Measurements from ENCODE around the gene CDH4. TPM values are rescaled to one million over a fixed set of nuclear protein-coding genes. Genes with fewer than 3 reads are reported as not detected.

The CDH4 gene
- total RNA-seq, 4 donors from 2014 or later, result under 0.01 to 0.56 (median 0.19) TPM; not detected in 1

DNA sequence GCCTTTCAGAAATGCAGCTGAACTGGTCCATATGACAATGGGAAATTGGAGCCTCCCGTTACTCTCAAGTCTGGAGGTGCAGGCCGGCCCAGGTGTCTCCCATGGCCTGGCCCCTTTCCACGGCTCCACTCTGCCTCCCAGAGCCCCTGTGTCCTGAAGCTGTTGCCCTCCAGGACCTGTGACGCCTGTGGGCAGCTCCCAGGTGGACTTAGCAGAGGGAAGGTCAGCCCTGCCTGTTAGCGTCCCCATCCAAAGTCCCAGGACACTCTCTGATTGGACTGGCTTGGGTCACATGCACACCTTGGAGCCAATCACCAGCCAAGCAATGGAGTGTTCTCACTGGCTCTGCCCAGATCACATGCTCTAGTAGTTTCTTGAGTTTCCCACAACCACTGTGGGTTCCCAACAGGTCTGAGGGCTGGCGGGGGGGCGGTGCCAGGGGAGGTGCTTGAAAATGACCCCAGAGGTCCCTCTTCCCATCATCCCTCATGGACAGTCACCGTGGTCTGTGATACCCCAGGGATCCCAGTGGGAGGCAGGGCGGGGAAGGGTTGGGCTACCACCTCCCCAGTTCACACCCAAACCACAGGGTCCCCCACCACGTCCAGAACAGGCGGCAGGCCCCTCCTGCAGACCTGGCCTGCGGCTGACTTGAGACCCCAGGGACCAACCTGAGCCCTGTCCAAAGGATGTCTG is 678.1 kb downstream of the CDH4 start:
- TF ChIP-seq, protein P1, sequence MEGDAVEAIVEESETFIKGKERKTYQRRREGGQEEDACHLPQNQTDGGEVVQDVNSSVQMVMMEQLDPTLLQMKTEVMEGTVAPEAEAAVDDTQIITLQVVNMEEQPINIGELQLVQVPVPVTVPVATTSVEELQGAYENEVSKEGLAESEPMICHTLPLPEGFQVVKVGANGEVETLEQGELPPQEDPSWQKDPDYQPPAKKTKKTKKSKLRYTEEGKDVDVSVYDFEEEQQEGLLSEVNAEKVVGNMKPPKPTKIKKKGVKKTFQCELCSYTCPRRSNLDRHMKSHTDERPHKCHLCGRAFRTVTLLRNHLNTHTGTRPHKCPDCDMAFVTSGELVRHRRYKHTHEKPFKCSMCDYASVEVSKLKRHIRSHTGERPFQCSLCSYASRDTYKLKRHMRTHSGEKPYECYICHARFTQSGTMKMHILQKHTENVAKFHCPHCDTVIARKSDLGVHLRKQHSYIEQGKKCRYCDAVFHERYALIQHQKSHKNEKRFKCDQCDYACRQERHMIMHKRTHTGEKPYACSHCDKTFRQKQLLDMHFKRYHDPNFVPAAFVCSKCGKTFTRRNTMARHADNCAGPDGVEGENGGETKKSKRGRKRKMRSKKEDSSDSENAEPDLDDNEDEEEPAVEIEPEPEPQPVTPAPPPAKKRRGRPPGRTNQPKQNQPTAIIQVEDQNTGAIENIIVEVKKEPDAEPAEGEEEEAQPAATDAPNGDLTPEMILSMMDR (IDR thresholded peaks at IDR 0.05), result no peak
- DNase-seq (ENCODE audit: low spot score) (no peak), ATAC-seq (ENCODE audit: low FRiP score) (no peak)

DNA sequence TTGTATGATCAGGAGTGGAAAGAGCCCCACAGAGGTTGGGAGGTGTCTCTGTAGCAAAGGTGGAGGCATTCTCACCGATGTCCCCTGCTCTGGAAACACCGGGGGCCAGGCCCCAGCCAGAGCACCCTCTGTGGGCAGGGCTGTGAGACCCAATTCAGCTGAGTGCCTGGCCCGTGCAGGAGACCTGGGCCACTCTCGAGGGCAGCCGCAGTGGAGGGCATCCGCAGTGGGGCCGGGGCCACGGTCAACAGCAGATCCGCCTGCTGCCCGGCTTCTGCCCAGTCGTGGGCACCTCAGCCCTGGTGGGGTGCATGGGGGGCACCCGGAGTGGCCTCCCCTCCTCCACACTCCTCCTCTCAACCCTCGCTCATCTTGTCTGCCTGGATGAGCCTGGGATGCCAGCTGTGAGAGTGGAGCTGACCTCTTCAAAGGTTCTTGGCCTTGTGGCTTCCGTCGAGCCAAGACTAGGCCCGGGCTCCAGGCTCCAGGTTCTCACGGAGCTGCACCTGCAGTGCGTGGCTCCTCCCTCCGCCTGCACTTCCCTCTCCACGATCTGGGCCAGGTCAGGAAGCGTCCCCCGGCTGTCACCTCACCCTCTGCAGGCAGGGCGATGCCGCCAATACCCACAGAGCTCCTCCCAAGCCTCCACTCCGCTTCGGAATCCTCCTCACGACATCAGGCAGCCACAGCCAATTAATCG is 678.9 kb downstream of the CDH4 start:
- TF ChIP-seq, protein P1 (IDR thresholded peaks at IDR 0.05), result no peak
- no peak for ATAC-seq (ENCODE audit: low FRiP score)
- no peak for DNase-seq (ENCODE audit: low spot score)

DNA sequence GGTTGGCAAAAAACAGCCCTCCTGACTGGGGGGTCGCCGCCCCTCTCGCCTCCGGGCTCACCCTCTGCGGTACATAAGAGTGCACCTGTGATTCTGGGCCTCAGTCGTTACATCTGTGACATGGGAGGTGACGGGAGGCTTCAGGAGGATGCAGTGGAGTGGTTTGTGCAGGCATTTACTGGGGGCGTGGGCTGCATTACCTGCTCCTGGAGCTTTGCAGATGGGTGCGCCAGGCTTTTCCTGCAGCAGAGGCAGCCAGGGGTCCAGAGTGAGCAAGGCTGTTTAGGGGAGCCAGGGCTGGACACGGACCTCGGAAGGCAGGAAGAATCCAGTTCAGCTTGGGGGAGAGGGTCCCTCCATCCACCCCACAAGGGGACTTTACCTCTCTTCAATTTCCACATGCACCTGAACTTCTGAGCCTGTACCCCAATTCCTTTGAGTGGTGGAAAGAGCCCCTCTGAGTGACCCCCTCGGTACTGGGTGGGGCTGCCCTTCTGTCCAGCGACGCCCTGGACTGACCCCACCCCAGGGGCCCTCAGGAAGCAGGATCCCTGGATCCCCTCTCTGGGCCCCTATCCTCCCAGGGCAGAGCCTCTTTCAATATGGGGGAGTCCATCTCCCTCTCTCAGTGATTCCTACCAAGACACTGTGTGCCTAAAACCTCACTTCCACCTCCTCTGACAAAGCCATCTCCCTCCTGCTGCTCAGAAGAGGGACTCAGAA is 679.6 kb downstream of the CDH4 start:
- DNase-seq (ENCODE audit: low spot score) (no peak), ATAC-seq (ENCODE audit: low FRiP score) (no peak)
- TF ChIP-seq, protein P1 (IDR thresholded peaks at IDR 0.05), result no peak

DNA sequence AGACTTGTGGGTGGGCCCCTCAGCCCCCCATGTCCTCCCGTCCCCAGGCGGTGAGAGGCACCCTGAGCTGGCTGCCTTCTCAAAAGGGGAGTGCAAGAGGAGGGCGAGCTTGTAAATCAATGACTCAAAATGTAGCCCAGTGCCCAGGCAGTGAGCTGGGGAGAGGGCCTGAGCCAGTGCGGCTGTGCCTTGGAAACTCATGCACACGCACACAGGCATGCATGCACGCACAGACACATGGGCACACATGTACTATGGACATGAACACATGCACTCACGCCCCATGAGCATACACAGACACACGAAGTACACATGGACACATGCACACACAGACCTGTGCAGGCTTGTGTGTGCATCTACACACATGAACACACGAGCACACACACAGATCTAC is 680.1 kb downstream of the CDH4 start:
- DNase-seq (ENCODE audit: low spot score) (no peak), ATAC-seq (ENCODE audit: low FRiP score) (no peak)
- TF ChIP-seq, protein P1 (IDR thresholded peaks at IDR 0.05), result no peak

DNA sequence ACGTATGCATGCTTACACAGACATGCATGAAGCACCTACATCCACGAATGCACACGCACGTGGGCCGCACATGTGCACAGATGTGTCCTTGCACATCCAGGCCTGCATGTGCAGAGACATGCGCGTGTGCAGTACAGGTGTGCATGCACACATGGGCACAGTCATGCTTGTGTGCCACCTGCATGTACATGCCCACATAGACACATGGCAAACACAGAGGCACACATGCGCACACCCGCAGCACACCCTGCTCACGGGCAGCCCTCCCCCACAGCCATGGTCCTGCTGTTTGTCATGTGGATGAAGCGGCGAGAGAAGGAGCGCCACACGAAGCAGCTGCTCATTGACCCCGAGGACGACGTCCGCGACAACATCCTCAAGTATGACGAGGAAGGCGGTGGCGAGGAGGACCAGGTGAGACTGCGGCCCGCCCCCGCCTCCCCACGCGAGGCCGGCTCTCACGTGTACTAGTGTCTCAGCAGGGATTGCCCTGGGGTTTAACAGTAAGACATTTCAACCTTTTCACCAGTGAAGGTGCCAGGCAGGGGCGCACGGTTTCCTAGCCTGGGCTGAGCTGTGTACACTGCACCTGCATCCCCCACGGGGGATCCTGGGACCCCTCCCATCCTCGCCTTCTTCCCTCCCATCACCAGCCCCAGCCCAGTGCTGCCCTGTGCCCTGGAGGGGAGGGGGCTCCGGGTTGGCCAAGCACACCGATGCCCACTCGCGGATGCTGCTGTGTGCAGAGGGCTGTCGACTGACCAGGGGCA is 680.8 kb downstream of the CDH4 start:
- ATAC-seq (ENCODE audit: low FRiP score) (no peak), DNase-seq (ENCODE audit: low spot score) (no peak)
- TF ChIP-seq, protein P1 (IDR thresholded peaks at IDR 0.05), result no peak

DNA sequence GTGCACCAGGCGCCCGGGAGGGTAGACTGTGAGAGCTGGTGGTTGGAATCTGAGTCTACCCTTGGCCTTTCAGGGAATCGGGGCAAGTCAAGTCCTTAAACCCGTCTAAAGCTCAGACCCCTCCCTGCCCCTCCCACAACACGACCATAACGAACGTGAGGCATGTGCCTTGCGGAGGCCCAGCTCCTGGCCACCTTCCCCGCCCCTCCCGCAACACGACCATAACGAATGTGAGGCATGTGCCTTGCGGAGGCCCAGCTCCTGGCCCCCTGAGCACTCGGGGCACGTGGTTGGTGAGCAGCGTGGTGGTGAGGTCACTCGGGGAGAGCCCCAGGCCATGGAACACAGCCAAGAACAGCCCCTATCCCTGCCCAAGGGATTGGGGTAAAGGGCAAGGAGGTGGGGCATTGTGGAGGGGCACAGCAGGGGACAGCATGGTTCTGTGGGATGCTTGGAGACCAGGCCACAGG is 681.5 kb downstream of the CDH4 start:
- TF ChIP-seq, protein P1 (IDR thresholded peaks at IDR 0.05), result no peak

More for the DNA sequence above, 681.5 kb downstream of the CDH4 start:
- DNase-seq (ENCODE audit: low spot score) (no peak), ATAC-seq (ENCODE audit: low FRiP score) (no peak)
